PFSK-1 (cell line): ENCODE data around the gene PTPRM.

Experiments used
- POLR2AphosphoS5 ChIP-seq: IDR thresholded peaks from 2 replicates; pipeline ENCODE4 v1.6.1; 2012; ENCODE audit warnings: low read depth, mild to moderate bottlenecking, control low read depth, low read length, moderate library complexity
- TAF1 ChIP-seq: IDR thresholded peaks from 2 replicates; pipeline ENCODE4 v1.6.1; 2012; ENCODE audit warnings: low read length, control low read depth, borderline replicate concordance; ENCODE audit not compliant: insufficient read depth
- TF ChIP-seq, protein P1 (sequence below), 2 experiments: IDR thresholded peaks; 2 replicates each; pipeline versions ENCODE4 v1.6.1 to v1.8.0; 2011 to 2012; ENCODE audit warnings: low read depth in 2 of 2, low read length in 2 of 2, control low read depth in 1 of 2, inconsistent platforms in 1 of 2, mild to moderate bottlenecking in 1 of 2, moderate library complexity in 1 of 2; ENCODE audit not compliant: insufficient read depth in 1 of 2

DNA sequence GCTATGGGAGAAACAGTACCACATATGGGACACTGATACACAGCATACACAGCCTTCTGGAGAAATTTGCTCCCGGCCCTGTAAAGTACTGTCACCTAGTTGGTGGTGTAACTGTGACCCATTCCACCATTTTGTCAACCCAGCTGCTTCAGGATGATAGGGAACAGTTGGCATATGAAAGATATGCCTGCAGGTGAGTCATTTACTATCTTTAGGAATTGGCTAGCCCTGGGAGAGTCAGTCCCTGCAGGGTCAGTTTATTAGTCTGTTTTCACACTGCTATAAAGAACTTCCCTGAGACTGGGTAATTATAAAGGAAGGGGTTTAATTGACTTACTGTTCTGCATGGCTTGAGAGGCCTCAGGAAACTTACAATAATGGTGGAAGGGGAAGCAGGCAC lies 30.0 kb upstream of the PTPRM start:
- no peak for TF ChIP-seq TAF1
- TF ChIP-seq, protein P1, sequence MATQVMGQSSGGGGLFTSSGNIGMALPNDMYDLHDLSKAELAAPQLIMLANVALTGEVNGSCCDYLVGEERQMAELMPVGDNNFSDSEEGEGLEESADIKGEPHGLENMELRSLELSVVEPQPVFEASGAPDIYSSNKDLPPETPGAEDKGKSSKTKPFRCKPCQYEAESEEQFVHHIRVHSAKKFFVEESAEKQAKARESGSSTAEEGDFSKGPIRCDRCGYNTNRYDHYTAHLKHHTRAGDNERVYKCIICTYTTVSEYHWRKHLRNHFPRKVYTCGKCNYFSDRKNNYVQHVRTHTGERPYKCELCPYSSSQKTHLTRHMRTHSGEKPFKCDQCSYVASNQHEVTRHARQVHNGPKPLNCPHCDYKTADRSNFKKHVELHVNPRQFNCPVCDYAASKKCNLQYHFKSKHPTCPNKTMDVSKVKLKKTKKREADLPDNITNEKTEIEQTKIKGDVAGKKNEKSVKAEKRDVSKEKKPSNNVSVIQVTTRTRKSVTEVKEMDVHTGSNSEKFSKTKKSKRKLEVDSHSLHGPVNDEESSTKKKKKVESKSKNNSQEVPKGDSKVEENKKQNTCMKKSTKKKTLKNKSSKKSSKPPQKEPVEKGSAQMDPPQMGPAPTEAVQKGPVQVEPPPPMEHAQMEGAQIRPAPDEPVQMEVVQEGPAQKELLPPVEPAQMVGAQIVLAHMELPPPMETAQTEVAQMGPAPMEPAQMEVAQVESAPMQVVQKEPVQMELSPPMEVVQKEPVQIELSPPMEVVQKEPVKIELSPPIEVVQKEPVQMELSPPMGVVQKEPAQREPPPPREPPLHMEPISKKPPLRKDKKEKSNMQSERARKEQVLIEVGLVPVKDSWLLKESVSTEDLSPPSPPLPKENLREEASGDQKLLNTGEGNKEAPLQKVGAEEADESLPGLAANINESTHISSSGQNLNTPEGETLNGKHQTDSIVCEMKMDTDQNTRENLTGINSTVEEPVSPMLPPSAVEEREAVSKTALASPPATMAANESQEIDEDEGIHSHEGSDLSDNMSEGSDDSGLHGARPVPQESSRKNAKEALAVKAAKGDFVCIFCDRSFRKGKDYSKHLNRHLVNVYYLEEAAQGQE (IDR thresholded peaks at IDR 0.05; ENCODE audit: insufficient read depth in 1 of 2, low read depth in 2 of 2, low read length in 2 of 2), result no peak
- TF ChIP-seq POLR2AphosphoS5, result no peak
